CD4-positive, alpha-beta T cell treated with Interleukin-6 at 100 ng/mL for 8 hours (primary cell): Measurements from ENCODE around the gene MRPL51.
A peak's percentile ranks its signal among the peaks of the same experiment; 100 is the strongest.

Experiments
- DNase-seq: peaks from one replicate; pipeline ENCODE4 v3.0.0-alpha.2; 2020; ENCODE audit warnings: mixed read lengths, low spot score

Gene MRPL51

GRCh38 chr12:6492838-6493496 lies at the start of gene MRPL51:
TSS of gene MRPL51 (minus strand) at chr12:6493262. CDS start at chr12:6493136, 126 bp downstream.
- peak; percentile 94 for DNase-seq

GRCh38 chr12:6542209-6543009 lies 49.3 kb upstream of the MRPL51 start:
- DNase-seq = no peak

- no peak for DNase-seq
These were observed 48.5 kb upstream of the MRPL51 start for GRCh38 chr12:6541371-6542165.

GRCh38 chr12:6540181-6540877 lies 47.3 kb upstream of the MRPL51 start:
- DNase-seq = peak; percentile 40

- DNase-seq = no peak
These were observed 46.7 kb upstream of the MRPL51 start for GRCh38 chr12:6539707-6540134.

GRCh38 chr12:6539314-6539682 lies 46.2 kb upstream of the MRPL51 start:
- DNase-seq = no peak

GRCh38 chr12:6538420-6539313 lies 45.6 kb upstream of the MRPL51 start:
- DNase-seq = no peak

GRCh38 chr12:6537580-6538419 lies 44.7 kb upstream of the MRPL51 start:
- DNase-seq = peak; percentile 83

- no peak for DNase-seq
These were observed 44.0 kb upstream of the MRPL51 start for GRCh38 chr12:6536894-6537579.

- DNase-seq = no peak
These were observed 43.1 kb upstream of the MRPL51 start for GRCh38 chr12:6535960-6536847.

- DNase-seq = no peak
These were observed 42.6 kb upstream of the MRPL51 start for GRCh38 chr12:6535697-6535946.

- peak; percentile 78 for DNase-seq
These were observed 42.1 kb upstream of the MRPL51 start for GRCh38 chr12:6534945-6535696.

GRCh38 chr12:6534695-6534944 lies 41.6 kb upstream of the MRPL51 start:
- no peak for DNase-seq

GRCh38 chr12:6533923-6534694 lies 41.0 kb upstream of the MRPL51 start, which contains the start of gene GAPDH:
TSS of gene GAPDH (plus strand) at chr12:6534517. CDS start at chr12:6534833, 316 bp downstream.
- DNase-seq = peak; percentile 84

GRCh38 chr12:6533653-6533922 lies 40.5 kb upstream of the MRPL51 start:
- no peak for DNase-seq

GRCh38 chr12:6532927-6533652 lies 40.0 kb upstream of the MRPL51 start:
- DNase-seq = no peak
